ENCODE measurements around the gene GIT1. TPM values are rescaled to one million over a fixed set of nuclear protein-coding genes. Genes with fewer than 3 reads are reported as not detected.

The GIT1 gene
- total and polyA plus RNA-seq, 2 experiments from 2014 or later, result 15.9 to 60.9 TPM

DNA sequence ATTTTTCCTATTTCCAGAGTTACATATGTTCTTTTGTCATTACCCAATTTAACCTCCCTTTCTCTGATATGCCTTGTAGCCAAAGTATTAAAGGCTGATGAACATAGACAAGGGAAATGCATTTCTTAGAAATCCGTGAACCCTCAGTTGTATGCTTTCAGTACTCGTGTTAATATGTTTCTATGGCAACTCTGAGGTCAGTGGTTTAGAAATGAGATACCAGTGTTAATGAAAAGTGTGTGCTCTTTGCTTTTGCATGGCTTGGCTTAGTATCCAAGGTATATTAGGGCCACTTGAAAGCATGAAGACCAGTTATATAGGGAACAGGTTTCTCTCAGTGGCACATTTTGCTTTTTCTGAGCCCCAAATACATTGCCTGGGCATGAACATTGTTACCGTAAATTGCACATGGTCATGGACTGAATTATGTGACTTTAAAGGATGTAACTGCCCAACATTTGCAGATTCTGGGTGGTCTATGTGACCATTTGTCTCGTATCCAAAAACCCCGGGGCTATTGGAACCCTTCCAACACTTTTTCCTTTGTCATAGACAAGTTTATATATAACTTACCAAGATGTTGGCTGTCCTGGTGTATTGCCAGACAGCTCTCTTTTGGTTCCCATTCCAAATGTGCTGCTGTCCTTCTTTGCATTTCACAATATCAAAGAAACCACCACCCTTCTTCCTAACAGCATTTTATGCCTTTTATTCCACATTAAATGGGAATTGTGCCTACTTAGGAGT, 40.1 kb downstream of the GIT1 start:
- Histone ChIP-seq H3K9me2 (ENCODE audit: insufficient read depth) (no peaks in the 10 kb centered on the region), H3K27me3 (ENCODE audit: insufficient read depth) (no peaks in the 10 kb centered on the region), H3K4me2 (0 out of 2 replicates have a peak overlapping the region, but pooled peaks have one; percentile 28), H3K27ac (ENCODE audit: low read depth) (no peak overlapping the region), H2AFZ (no peak overlapping the region), H3K4me3 (no peak overlapping the region), H3K36me3 (ENCODE audit: insufficient read depth) (no peaks in the 10 kb centered on the region), H3K4me1 (ENCODE audit: insufficient read depth) (peaks cover 19% of the 10 kb centered on the region), H4K20me1 (replicated peaks; ENCODE audit: insufficient read depth) (no peaks in the 10 kb centered on the region), H3F3A (replicated peaks; ENCODE audit: low read depth) (0 out of 2 replicates have a peak, but pooled peaks cover 3% of the 10 kb centered on the region), H3K79me2 (replicated peaks; ENCODE audit: insufficient read depth) (no peaks in the 10 kb centered on the region)
- no peak overlapping the region for H3K4me3 Mint-ChIP-seq
- no peaks in the 10 kb centered on the region for H3K9me3 Mint-ChIP-seq
- H3K27me3 Mint-ChIP-seq (ENCODE audit: insufficient read depth, low read depth, poor library complexity), result peaks cover 1% of the 10 kb centered on the region
- no peak overlapping the region; the same call in 1 of the 2 replicates for H3K27ac Mint-ChIP-seq
- H3K36me3 Mint-ChIP-seq (ENCODE audit: low read depth), result no peaks in the 10 kb centered on the region
- peaks cover 13% of the 10 kb centered on the region; the same call in 2 of the 3 replicates for H3K4me1 Mint-ChIP-seq
- no peak for ATAC-seq
- TF ChIP-seq STAT1 (IDR thresholded peaks at IDR 0.05; ENCODE audit: unreplicated experiment) (no peak), POLR2AphosphoS5 (IDR thresholded peaks at IDR 0.05; ENCODE audit: low read depth) (no peak), EZH2phosphoT487 (IDR thresholded peaks at IDR 0.05; ENCODE audit: unreplicated experiment) (no peak), ZNF114 (CRISPR knock-in tag; IDR thresholded peaks at IDR 0.05) (no peak), EZH2 (IDR thresholded peaks at IDR 0.05; ENCODE audit: low read depth, unreplicated experiment) (no peak), CREB1 (CRISPR knock-in tag; IDR thresholded peaks at IDR 0.05; ENCODE audit: low read depth) (no peak), ZNF331 (CRISPR knock-in tag; IDR thresholded peaks at IDR 0.05; ENCODE audit: low read depth) (no peak), NANOG (IDR thresholded peaks at IDR 0.05; ENCODE audit: borderline replicate concordance) (no peak), JUNB (IDR thresholded peaks at IDR 0.05; ENCODE audit: unreplicated experiment) (no peak)
- TF ChIP-seq, protein P1, sequence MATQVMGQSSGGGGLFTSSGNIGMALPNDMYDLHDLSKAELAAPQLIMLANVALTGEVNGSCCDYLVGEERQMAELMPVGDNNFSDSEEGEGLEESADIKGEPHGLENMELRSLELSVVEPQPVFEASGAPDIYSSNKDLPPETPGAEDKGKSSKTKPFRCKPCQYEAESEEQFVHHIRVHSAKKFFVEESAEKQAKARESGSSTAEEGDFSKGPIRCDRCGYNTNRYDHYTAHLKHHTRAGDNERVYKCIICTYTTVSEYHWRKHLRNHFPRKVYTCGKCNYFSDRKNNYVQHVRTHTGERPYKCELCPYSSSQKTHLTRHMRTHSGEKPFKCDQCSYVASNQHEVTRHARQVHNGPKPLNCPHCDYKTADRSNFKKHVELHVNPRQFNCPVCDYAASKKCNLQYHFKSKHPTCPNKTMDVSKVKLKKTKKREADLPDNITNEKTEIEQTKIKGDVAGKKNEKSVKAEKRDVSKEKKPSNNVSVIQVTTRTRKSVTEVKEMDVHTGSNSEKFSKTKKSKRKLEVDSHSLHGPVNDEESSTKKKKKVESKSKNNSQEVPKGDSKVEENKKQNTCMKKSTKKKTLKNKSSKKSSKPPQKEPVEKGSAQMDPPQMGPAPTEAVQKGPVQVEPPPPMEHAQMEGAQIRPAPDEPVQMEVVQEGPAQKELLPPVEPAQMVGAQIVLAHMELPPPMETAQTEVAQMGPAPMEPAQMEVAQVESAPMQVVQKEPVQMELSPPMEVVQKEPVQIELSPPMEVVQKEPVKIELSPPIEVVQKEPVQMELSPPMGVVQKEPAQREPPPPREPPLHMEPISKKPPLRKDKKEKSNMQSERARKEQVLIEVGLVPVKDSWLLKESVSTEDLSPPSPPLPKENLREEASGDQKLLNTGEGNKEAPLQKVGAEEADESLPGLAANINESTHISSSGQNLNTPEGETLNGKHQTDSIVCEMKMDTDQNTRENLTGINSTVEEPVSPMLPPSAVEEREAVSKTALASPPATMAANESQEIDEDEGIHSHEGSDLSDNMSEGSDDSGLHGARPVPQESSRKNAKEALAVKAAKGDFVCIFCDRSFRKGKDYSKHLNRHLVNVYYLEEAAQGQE (IDR thresholded peaks at IDR 0.05; ENCODE audit: unreplicated experiment), result no peak
- TF ChIP-seq, protein P2, sequence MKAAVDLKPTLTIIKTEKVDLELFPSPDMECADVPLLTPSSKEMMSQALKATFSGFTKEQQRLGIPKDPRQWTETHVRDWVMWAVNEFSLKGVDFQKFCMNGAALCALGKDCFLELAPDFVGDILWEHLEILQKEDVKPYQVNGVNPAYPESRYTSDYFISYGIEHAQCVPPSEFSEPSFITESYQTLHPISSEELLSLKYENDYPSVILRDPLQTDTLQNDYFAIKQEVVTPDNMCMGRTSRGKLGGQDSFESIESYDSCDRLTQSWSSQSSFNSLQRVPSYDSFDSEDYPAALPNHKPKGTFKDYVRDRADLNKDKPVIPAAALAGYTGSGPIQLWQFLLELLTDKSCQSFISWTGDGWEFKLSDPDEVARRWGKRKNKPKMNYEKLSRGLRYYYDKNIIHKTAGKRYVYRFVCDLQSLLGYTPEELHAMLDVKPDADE (IDR thresholded peaks at IDR 0.05), result no peak
- DNase-seq (ENCODE audit: low spot score), result no peak

All from GM23338 (cell line).